ENCODE results near the gene TAS1R1.
"Not testable (repeated sequence)": the region's sequence is repeated elsewhere in the genome, so short reads cannot be mapped to it uniquely, and the experiment has no call there.

The TAS1R1 gene

DNA sequence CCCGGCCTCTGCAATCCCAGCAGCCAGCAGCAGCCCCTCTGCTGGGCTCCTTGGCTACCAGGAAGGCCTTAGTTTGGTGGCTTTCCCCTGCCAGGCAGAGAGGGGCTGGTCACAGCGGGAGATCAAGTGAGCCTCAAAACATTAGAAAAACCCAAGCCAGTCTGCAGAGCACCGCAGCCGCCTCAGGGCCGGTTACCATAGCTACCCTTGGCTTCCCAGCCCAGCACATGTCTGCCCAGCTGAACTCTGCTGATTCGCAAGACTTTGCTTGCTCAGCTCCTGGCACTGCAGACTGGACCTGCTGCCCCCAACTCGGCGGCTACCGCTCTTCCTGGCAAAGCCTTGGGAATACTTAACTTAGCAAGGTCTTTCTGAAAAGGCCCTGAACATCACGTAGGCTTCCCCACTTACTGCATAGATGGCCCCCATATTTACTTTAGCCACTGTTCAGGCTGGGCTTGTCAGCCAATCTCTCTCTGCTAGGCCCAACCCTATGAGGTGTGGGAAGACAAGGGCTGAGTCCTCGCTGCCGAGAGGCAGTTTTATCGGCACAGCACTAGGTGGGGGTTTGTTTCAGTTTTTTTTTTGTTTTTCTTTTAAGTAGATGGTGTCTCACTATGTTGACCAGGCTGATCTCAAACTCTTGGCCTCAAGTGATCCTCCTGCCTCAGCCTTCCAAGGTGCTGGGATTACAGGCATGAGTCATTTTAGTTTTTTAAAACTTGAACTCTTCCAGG lies 35.0 kb upstream of the TAS1R1 start:
- peak in 40 of 56 donors; percentile 22 to 80 (median 54) for DNase-seq

DNA sequence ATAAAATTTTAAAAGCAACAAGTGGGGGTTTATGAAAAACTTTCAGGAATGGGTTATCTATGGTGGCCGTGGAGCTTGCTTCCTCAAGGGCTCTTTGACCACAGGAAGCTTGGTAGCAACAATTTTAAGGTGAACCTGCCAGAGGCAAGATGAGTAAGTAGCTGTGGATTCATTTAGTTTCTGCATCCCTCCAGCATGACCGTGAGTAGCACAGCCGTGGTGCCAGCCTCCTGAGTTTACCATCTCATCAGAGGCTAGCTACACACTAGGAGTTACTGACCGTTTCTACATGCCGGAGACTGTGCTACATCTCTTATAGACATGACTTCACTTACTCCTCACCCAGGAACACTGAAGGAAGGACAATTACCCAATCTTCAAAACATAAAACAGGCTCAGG lies 33.6 kb upstream of the TAS1R1 start:
- no peak for DNase-seq

DNA sequence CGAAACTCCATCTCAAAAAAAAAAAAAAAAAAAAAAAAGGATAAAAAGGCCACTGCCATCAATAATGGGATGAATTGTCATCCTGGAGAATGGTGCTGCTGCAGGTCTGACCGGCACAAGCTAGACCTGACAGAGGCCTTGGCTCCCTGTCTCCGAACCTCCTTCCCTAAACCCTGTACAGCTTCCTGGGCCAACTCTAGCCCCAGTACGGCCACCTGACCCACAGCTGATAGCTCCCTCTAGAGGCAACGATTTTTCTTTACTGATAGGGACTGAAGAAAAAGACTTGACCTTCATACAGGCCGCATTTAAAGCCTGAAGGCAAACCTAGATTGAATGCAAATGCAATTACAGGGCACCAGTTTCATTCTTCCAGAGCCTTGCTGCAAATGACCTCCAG lies 31.5 kb upstream of the TAS1R1 start:
- peak in 1 of 56 donors; percentile 22 for DNase-seq

DNA sequence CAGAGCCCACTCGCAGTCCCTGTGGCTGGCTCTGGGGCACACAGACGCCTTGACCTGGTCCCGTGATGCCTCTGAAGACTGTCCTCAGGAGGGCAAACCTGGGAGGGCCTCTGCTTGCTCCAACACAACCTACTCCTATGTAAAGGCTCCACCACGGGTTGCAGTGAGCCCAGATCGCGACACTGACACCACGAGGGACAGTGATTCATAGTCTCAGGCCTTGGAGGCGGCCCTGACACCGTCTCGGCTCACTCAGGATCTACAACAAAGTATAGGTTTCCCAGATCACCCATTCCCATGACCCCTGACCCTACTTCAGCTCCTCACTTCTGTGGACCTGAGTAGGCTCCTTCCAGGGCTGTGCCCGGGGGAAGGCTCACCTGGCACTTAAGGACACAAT lies 28.8 kb upstream of the TAS1R1 start:
- DNase-seq, result no peak

DNA sequence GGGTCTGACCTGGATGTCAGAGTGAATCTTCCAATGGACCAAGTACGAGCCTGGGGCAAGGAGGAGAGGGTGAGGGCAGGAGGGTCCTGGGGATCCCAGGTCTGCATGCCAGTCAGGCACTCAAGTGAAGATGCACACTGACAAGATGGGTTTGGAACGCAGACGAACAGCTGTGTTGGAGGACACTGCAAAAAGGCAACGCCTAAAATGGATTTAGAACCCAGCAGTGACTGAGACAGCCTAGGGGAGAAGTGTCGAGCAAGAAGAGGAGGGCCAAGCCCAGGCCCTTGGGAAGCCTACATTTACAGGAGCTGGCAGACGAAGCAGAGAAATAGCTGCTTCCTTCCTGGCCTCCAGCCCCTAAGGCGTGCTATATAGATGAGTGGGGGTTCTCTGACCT lies 26.6 kb upstream of the TAS1R1 start:
- DNase-seq, result no peak

DNA sequence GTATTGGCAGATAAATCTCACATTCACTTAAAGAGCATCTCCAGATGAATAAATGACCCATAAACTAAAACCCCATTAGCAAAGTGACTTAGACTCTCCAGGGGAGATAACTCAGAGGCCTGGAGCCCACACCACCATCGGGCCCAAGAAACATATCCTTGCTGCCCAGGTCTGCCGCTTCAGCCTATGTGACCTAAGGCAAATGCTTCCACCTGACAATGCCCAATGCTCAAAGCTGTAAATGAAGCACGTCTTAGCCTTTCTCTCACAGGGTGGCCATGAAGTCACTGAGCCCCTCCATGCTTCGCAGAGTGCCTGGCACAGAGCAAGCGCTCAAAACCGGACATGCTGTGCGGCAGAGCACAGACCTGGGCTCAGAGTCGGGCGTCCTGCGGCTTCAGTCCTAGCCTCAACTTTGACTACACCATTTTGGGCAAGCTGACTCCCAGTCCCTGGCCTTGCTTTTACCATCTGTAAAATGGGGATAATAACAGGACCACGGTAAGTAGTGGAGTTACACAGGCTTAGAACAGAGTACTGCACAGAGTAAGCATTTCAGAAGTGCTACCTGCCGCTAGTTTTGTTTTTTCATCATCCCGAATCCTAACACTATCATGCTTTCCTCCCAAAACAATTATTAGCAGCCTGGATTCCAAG lies 24.5 kb upstream of the TAS1R1 start:
- DNase-seq, result no peak

DNA sequence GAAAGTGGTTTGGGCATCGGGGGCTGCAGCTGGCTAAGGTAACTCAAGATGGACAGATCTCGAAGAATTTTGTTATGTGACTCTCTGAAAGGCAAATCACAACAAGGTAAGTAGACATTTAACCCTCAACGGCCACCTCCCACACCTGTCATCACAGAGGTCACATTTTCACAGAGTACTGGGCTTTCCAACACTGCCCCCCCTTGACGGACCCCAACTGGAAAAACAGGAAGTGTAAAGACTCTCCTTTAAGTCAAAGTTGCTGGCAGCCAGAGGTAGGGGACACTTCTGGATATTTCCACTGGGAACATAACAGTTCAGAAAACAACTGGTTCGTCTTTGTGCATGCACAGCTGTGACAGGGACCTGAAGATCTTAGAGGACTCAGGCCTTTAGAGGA lies 23.1 kb upstream of the TAS1R1 start:
- DNase-seq, result no peak

DNA sequence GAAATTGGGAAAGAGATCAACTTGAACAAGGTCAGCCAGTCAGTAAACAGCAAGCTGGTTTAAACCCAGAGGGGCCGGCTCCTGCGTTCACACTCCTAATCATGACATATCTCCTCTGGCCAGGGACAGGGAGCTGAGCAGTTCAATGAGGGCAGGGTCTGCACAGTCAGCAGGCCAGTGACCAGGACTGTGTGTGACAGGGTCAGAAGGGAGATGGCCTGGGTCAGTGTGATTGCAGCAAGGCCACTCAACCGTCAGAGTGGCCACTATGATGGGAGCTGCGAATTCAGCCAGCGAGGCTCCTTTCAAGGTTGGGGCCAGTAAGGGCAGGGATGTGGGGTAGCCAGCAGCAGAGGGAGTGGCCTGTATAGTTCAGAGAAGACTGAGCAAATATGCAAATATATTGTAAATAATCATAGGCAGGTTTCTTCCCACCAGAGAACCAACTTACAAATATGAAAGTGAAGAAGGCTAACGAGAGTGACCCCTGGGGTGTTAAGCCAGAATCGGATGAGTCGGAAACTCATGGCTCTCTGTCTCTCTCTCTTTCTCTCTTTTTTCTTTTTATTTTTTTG lies 20.8 kb upstream of the TAS1R1 start:
- no peak for DNase-seq

DNA sequence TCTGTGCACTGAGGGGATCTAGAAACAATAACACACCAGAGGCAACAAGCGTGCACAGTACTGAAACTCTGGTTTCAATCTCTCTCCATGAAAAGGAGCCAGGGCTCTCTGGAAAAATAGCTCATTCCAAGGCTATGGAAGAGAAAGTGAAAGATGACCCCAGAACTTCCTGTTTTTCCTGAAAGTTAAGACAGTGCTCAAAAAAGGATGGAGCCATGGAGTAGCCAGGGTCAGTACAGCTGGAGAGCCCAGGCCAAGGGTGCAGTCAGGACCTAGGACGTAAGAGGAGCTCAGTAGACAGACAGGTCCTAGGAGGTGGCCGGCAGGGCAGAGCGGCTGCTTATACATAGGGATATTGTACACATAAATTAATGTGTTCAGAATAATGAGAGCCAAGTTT lies 19.9 kb upstream of the TAS1R1 start:
- DNase-seq, result no peak

DNA sequence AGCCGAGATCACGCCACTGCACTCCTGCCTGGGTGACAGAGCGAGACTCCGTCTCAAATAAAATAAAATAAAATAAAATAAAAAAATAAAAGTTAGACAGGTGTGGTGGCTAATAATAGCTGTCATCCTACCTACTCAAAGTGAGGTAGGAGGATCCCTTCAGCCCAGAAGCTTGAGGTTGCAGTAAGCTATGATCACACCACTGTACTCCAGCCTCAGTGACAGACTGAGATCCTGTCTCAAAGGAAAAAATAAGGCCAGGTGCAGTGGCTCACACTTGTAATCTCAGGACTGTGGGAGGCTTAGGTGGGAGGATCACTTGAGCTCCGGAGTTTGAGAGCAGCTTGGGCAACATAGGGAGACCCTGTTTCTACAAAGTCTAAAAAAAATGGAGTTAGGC lies 18.8 kb upstream of the TAS1R1 start:
- no peak for DNase-seq

DNA sequence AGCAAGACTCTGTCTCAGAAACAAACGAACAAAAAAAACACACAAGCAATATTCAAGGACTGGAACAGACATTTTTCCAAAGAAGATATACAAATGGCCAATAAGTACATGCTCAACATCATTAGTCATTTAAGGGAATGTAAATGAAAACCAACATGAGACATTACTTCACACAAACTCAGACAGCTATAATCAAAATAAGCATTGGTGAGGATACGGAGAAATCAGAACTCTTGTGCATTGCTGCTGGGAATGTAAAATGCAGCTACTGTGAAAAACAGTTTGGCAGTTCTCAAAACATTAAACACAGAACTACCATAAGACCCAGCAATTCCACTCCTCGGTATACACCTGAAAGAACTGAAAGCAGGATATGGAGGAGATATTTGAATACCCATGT lies 16.2 kb upstream of the TAS1R1 start:
- DNase-seq, result no peak

DNA sequence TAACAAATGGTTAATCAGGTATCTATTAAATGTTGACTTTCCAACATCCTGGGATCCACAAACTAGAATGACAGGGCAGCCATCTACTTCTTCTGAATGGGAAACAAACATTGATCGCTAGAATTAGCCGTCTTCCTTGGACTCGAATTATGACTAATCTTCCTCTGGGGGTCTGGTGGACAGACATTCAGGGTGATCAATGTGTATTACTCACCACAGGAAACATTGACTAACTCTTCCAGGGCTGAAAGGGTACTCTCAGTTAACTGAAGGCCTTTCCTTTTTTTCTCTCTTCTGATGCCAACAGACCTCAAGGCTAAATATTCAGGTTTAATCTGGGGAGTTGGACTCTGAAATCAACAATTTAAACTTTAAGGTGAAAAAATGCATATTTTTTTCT lies 10.3 kb upstream of the TAS1R1 start:
- DNase-seq, result no peak

DNA sequence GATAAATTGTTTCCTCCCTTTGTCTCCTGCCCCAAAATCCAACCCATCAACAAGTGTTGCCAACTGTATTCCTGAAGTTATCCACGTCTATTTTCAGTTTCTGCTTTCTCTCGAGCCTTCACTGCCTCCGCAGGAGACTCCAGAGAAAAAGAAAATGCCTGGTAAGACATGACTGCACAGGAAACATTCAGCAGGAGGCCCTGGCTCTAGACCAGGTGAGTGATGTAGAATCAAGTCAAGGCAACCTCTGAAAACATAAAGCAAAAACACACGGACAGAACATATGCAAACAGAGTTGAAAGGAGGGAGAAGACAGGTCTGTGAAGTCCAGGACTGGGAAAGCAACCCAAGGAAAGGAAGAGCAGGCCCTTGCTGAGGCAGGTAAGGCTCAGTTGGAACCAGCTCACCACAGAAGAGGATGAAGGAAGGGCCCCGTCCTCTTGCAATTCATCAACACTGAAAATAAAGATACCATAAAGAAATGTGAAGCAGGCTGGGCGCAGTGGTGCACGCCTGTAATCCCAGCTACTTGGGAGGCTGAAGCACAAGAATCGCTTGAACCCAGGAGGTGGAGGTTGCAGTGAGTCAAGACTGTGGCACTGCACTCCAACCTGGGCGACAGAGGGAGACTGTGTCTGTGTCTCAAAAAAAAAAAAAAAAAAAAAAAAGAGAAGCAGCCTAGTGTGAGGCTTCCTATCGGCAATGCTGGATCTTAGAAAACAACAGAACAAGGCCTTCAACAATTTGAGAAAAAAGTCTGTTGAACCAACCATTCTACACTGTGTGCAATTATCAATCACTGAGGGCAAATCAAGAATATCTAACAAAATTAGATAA lies 9.6 kb upstream of the TAS1R1 start:
- no peak for DNase-seq

DNA sequence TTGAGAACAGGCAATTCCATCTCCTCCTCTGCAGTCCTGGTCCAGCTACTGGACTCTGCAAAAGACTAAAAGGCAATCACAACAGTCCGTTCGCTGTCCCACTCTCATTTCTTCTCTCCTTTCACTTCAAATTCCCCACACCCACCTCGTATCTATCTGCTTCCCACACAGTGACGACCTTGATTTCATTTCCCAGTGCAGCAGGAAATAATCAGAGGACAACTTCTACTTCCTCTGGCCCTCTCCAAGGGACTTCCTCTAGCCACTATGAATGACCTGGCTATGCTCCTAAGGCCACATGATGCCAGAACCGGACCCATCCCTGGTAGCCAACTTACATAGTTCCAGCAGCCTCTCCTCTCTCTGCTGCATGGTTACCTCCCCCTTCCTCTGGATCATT lies 8.8 kb upstream of the TAS1R1 start:
- DNase-seq, result no peak

DNA sequence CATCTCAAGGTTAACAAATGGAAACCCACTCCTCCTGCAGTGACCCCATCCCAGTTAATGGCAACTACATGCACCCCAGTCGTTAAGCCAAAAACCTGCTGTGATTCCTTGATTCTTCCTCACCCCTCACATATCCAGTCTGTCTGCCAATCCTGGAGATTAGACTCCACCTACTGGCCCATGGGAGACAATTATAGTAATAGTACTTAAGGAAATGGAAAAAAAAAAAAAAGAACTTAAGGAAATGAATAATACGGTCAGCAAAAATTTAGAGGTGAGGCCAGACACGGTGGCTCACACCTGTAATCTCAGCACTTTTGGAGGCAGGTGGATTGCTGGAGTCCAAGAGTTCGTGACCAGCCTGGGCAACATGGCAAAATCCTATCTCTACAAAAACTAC lies 7.8 kb upstream of the TAS1R1 start:
- DNase-seq, result no peak

DNA sequence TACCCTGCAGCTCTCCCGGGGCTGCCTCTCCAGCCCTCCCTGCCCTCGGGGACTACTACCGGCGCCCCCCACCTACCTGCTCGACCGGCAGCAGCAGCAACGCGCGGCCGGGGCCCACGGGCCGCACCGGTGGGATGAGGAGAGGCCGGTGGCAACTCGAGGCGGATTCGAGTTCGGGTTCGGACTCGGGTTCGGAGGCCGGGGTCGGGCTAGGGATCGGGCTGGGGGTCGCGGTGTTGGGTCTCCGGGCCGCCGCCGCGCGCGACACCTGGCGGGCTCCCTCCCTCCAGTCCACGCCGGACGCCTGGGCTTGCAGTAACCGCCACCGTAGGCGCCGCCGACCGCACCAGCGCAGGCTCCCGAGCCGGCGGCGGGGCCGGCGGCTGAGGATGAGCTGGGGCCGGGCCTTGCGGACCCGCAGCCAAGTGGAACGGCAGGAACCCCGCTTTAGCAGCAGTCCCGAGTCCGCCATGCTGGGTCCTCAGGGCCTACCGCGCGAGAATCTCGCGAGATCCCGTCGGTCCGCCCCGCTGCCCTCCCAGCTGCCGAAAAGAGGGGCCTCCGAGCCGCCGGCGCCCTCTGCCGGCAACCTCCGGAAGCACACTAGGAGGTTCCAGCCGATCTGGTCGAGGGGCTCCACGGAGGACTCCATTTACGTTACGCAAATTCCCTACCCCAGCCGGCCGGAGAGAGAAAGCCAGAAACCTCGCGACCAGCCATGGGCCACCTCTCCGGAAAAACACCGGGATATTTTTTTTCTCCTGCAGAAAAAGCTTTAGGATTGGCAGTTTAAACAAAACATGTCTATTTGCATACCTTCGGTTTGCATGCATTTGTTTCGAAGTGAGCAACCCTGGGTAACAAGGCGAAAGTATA lies 838 bp upstream of the TAS1R1 start, which contains the start of gene NOL9:
TSS of gene NOL9 (minus strand) at position 483 of the 876 bp plus-strand sequence. CDS start at position 472, 11 bp downstream.
- DNase-seq, result peak; percentile 54 to 96 (median 84)

DNA sequence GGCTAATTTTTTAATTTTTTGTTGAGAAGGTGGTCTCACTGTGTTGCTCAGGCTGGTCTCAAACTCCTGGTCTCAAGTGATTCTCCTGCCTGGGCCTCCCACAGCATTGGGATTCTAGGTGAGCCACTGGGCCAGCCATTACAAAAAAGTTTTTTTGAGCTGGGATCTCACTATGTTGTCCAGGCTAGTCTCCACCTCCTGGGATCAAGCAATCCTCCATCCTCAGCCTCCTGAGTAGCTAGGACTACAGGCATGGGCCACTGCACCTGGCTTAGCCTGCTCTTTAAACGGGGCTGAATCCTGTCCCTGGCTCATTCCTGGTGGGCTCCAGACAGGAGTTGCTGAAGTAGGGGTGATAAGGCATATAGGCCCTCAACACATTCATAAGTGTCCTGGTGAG lies 2.5 kb downstream of the TAS1R1 start:
- no peak for DNase-seq

DNA sequence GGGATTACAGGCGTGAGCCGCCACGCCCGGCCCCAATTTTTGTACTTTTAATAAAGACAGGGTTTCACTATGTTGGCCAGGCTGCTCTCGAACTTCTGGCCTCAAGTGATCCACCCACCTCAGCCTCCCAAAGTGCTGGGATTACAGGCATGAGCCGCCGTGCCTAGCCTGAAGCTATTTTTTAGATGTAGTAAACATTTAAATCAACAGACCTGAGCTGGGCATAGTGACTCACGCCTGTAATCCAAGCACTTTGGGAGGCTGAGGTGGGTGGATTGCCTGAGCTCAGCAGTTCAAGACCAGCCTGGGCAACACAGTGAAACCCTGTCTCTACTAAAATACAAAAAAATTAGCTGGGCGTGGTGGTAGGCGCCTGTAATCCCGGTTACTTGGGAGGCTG lies 4.1 kb downstream of the TAS1R1 start:
- not testable (repeated sequence) for DNase-seq

DNA sequence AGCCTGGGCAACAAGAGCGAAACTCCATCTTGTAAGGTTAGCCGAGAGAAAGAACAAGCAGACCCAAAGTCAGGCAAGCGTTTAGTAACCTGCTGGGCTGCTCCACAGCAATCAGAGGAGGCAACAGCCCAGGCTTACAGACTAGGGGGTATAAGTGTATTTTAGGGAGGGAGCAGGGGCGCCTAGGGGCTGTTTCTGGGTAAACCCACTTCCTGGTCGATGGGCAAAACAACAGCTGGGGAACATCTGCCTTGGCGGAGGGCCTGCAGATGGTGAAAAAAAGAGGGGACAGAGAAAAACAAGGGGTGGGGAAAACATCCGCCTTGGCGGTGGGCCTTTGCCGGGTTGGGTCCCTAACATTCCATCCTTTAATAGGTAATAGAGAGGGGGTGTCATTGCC lies 5.2 kb downstream of the TAS1R1 start:
- no peak for DNase-seq

DNA sequence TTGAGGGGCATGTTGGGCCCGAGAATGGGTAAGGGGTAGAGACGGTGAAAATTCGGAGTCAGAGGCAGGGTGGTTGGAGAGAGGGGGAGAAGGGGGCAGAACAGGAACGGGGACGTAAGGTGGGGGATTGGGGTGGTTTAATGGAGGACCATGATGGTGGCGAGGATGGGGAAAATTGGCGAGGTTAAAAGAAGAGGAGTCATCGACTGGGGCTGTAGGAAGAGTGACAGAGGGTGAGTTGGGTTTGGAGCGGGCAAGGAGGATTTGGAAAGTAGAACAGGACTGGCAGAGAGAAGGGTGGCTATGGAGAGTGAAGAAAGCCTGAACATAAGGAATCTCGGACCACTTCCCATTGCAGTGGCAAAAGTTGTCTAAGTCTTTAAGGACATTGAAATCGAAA lies 13.9 kb downstream of the TAS1R1 start:
- DNase-seq, result no peak

DNA sequence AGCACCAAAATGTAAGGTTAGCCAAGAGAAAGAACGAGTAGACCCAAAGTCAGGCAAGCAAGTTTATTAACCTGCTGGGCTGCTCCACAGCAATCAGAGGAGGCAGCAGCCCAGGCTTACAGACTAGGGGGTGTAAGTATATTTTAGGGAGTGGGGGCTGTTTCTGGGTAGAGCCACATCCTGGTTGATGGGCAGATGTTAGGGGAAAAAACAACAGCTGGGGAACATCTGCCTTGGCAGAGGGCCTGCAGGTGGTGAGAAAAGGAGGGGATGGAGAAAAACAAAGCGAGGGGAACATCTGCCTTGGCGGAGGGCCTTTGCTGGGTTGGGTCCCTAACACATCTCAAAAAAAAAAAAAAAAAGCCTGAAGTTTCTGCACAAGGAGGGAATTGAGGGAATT lies 15.0 kb downstream of the TAS1R1 start:
- no peak for DNase-seq

All from amygdala (tissue), 56 donors.